HG03565 (cell line): ENCODE results near the gene COPS3.
A peak's percentile ranks its signal among the peaks of the same experiment; 100 is the strongest.

Experiments used
- ATAC-seq: cut with Tn5 transposase; IDR thresholded peaks from one replicate; pipeline ENCODE4 v1.9.1; 2021; ENCODE audit warnings: mild to moderate bottlenecking, moderate library complexity; ENCODE audit not compliant: unreplicated experiment

COPS3 gene

GRCh38 chr17:17280613-17281549, at the start of gene COPS3:
TSS of gene COPS3 (minus strand) at chr17:17281246. CDS start at chr17:17281186, 60 bp downstream.
- ATAC-seq: peak; percentile 85

- no peak for ATAC-seq
Observed at GRCh38 chr17:17328251-17328650, 47.2 kb upstream of the COPS3 start.

GRCh38 chr17:17326275-17326875, 45.3 kb upstream of the COPS3 start:
- no peak for ATAC-seq

- ATAC-seq: no peak
Observed at GRCh38 chr17:17325816-17326215, 44.8 kb upstream of the COPS3 start.

- no peak for ATAC-seq
Observed at GRCh38 chr17:17325228-17325627, 44.2 kb upstream of the COPS3 start.

GRCh38 chr17:17324616-17325015, 43.6 kb upstream of the COPS3 start:
- ATAC-seq: no peak

- ATAC-seq: no peak
Observed at GRCh38 chr17:17322516-17323510, 41.8 kb upstream of the COPS3 start.

- no peak for ATAC-seq
Observed at GRCh38 chr17:17321356-17322025, 40.4 kb upstream of the COPS3 start.

GRCh38 chr17:17320911-17321220, 39.8 kb upstream of the COPS3 start:
- no peak for ATAC-seq

GRCh38 chr17:17320188-17320910, 39.3 kb upstream of the COPS3 start:
- no peak for ATAC-seq

GRCh38 chr17:17315142-17315821, 34.2 kb upstream of the COPS3 start:
- ATAC-seq: no peak

GRCh38 chr17:17314501-17315071, 33.5 kb upstream of the COPS3 start:
- no peak for ATAC-seq

- ATAC-seq: no peak
Observed at GRCh38 chr17:17313350-17313991, 32.4 kb upstream of the COPS3 start.

GRCh38 chr17:17309356-17309755, 28.3 kb upstream of the COPS3 start:
- ATAC-seq: no peak

- ATAC-seq: peak; percentile 69
Observed at GRCh38 chr17:17305281-17305801, 24.3 kb upstream of the COPS3 start.

GRCh38 chr17:17304521-17304985, 23.5 kb upstream of the COPS3 start:
- no peak for ATAC-seq

GRCh38 chr17:17303847-17304490, 22.9 kb upstream of the COPS3 start:
- ATAC-seq: no peak
